ENCODE measurements around the gene DNM3.

- TF ChIP-seq CTCF (tag by site-specific recombination; IDR thresholded peaks at IDR 0.05), result no peak
- no peak for TF ChIP-seq ZSCAN5A (tag by site-specific recombination; IDR thresholded peaks at IDR 0.05)
- no peak for TF ChIP-seq ZNF19 (tag by site-specific recombination; IDR thresholded peaks at IDR 0.05; ENCODE audit: low read depth)
- TF ChIP-seq ZNF518A (tag by site-specific recombination; conservative IDR thresholded peaks at IDR 0.05; ENCODE audit: low read depth), result no peak
- no peak for TF ChIP-seq ZNF560 (tag by site-specific recombination; IDR thresholded peaks at IDR 0.05; ENCODE audit: borderline replicate concordance)
- no peak for TF ChIP-seq ZNF133 (tag by site-specific recombination; IDR thresholded peaks at IDR 0.05)
- TF ChIP-seq ZNF776 (tag by site-specific recombination; IDR thresholded peaks at IDR 0.05; ENCODE audit: borderline replicate concordance), result no peak
- TF ChIP-seq ZNF37A (tag by site-specific recombination; IDR thresholded peaks at IDR 0.05), result no peak
- no peak for TF ChIP-seq YY1 (tag by site-specific recombination; IDR thresholded peaks at IDR 0.05)
- no peak for TF ChIP-seq ZNF747 (tag by site-specific recombination; IDR thresholded peaks at IDR 0.05)
These were observed 573.0 kb downstream of the DNM3 start for GRCh38 chr1:172414331-172414730.
